Neural cell (in vitro differentiated cells): ENCODE data around the gene LTB4R2. TPM values are rescaled to one million over a fixed set of nuclear protein-coding genes. Genes with fewer than 3 reads are reported as not detected.

Experiments used
- H2AFZ ChIP-seq: fragments of 200-600, 300-800 bp; sonication (generic), shearing (Covaris generic); 2 replicates; pipeline ENCODE4 v1.6.0; 2014; ENCODE audit warnings: low read depth, mild to moderate bottlenecking, antibody characterized with exemption, low read length, moderate library complexity
- H3F3A ChIP-seq: fragments of 200-600 bp; shearing (Covaris generic); 2 replicates; pipeline ENCODE4 v1.6.1; 2016; ENCODE audit warnings: mild to moderate bottlenecking, moderate library complexity, mixed read lengths, antibody characterized with exemption, low read length; ENCODE audit not compliant: insufficient read depth, poor library complexity, severe bottlenecking
- H3K27ac ChIP-seq: fragments of 200-600, 300-800 bp; sonication (generic), shearing (Covaris generic); 2 replicates; pipeline ENCODE4 v1.5.1; 2014; ENCODE audit warnings: mild to moderate bottlenecking, low read length, moderate library complexity
- H3K27me3 ChIP-seq: fragments of 300-800, 200-600 bp; sonication (generic), shearing (Covaris generic); 2 replicates; pipeline ENCODE4 v1.6.0; 2014; ENCODE audit warnings: mild to moderate bottlenecking, low read depth, low read length, moderate library complexity; ENCODE audit not compliant: insufficient read depth
- H3K36me3 ChIP-seq: fragments of 300-800, 200-600 bp; sonication (generic), shearing (Covaris generic); 2 replicates; pipeline ENCODE4 v1.5.1; 2014; ENCODE audit warnings: mild to moderate bottlenecking, antibody characterized with exemption, low read length, moderate library complexity; ENCODE audit not compliant: insufficient read depth
- H3K4me2 ChIP-seq: fragments of 300-800, 200-600 bp; sonication (generic), shearing (Covaris generic); 2 replicates; pipeline ENCODE4 v1.6.0; 2014; ENCODE audit warnings: mild to moderate bottlenecking, low read length
- H3K4me3 ChIP-seq: fragments of 300-800, 200-600 bp; sonication (generic), shearing (Covaris generic); 2 replicates; pipeline ENCODE4 v1.5.1; 2014; ENCODE audit warnings: mild to moderate bottlenecking, low read length, moderate library complexity
- H3K79me2 ChIP-seq: fragments of 200-600 bp; shearing (Covaris generic); replicated peaks from 2 replicates; pipeline ENCODE4 v1.6.0; 2014; ENCODE audit warnings: mild to moderate bottlenecking, low read length, moderate library complexity; ENCODE audit not compliant: insufficient read depth
- H3K9ac ChIP-seq: fragments of 300-800, 200-600 bp; sonication (generic), shearing (Covaris generic); 2 replicates; pipeline ENCODE4 v1.6.1; 2016; ENCODE audit warnings: mild to moderate bottlenecking, low read length, mixed read lengths
- H3K9me2 ChIP-seq: fragments of 200-600 bp; shearing (Covaris generic); 2 replicates; pipeline ENCODE4 v1.6.1; 2016; ENCODE audit warnings: mild to moderate bottlenecking, low read length, mixed read lengths; ENCODE audit not compliant: insufficient read depth
- H3K9me3 ChIP-seq: fragments of 200-600, 300-800 bp; sonication (generic), shearing (Covaris generic); 2 replicates; pipeline ENCODE4 v1.6.1; 2016; ENCODE audit warnings: mild to moderate bottlenecking, mixed run types, low read length, moderate library complexity, mixed read lengths
- H4K20me1 ChIP-seq: fragments of 200-600 bp; shearing (Covaris generic); 2 replicates; pipeline ENCODE4 v1.6.1; 2016; ENCODE audit warnings: mild to moderate bottlenecking, mixed run types; ENCODE audit not compliant: insufficient read depth
- EP300 ChIP-seq: fragments of 450-650 bp; conservative IDR thresholded peaks from 2 replicates; pipeline ENCODE4 v1.6.1; 2014; ENCODE audit warnings: antibody characterized with exemption, mild to moderate bottlenecking, moderate library complexity; ENCODE audit not compliant: poor library complexity, severe bottlenecking
- EZH2 ChIP-seq: fragments of 200-600, 300-800 bp; shearing (Covaris generic), sonication (generic); IDR thresholded peaks from 2 replicates; pipeline ENCODE4 v1.6.1; 2014; ENCODE audit warnings: antibody characterized with exemption, low read length, borderline replicate concordance, mild to moderate bottlenecking; ENCODE audit not compliant: insufficient read depth, poor library complexity, severe bottlenecking
- MXI1 ChIP-seq: fragments of 450-650 bp; conservative IDR thresholded peaks from 2 replicates; pipeline ENCODE4 v1.6.1; 2014; ENCODE audit warnings: antibody characterized with exemption, mild to moderate bottlenecking; ENCODE audit not compliant: poor library complexity, severe bottlenecking
- POLR2AphosphoS5 ChIP-seq: IDR thresholded peaks from 2 replicates; pipeline ENCODE4 v1.6.1; 2012
- RAD21 ChIP-seq: fragments of 450-650 bp; conservative IDR thresholded peaks from 2 replicates; pipeline ENCODE4 v1.6.1; 2014; ENCODE audit warnings: antibody characterized with exemption, mild to moderate bottlenecking, moderate library complexity
- SMC3 ChIP-seq: fragments of 450-650 bp; conservative IDR thresholded peaks from 2 replicates; pipeline ENCODE4 v1.6.1; 2014; ENCODE audit warnings: antibody characterized with exemption, mild to moderate bottlenecking, moderate library complexity; ENCODE audit not compliant: poor library complexity
- TAF1 ChIP-seq: IDR thresholded peaks from 2 replicates; pipeline ENCODE4 v1.6.1; 2012; ENCODE audit warnings: low read depth
- polyA plus RNA-seq: library from polyadenylated mRNA; depleted of rRNA; stranded (reverse); fragments of >200 nt; gene quantifications from 2 replicates; pipeline ENCODE4 v1.2.3, GENCODE V29; 2014
- TF ChIP-seq, protein P1 (sequence below): fragments of 450-650 bp; IDR thresholded peaks from 2 replicates; pipeline ENCODE4 v1.5.1; 2014; ENCODE audit warnings: antibody characterized with exemption, mild to moderate bottlenecking, moderate library complexity; ENCODE audit not compliant: poor library complexity, severe bottlenecking
- TF ChIP-seq, protein P2 (sequence below): IDR thresholded peaks from 2 replicates; pipeline ENCODE4 v1.6.1; 2012; ENCODE audit warnings: borderline replicate concordance

The LTB4R2 gene
- polyA plus RNA-seq, 1 donor from 2014 or later = 5.0 TPM

DNA sequence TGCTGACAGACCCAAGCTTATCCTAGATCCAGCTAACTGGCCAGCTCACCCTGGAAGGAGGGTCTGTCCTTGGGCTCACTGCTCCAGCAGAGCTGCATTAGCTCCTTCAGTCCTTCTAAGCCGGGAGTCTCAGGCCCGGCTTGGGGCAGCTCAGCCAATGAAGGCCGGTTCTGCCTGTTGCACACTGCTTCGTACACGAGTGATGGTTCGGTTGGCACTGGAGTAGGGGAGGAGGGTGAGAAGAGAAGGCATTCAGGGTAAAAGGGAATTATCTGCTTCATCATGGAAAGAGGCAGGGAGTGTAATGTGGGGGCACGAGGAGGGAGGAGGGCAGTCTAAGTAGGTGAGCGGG is 27.9 kb downstream of the LTB4R2 start:
- no peaks in the 10 kb centered on the region for H4K20me1 ChIP-seq
- H3K4me3 ChIP-seq = no peak overlapping the region
- no peak overlapping the region for H3K4me2 ChIP-seq
- no peak overlapping the region for H2AFZ ChIP-seq
- no peak overlapping the region for H3K9ac ChIP-seq
- H3K27ac ChIP-seq = no peak overlapping the region
- TF ChIP-seq, protein P1, sequence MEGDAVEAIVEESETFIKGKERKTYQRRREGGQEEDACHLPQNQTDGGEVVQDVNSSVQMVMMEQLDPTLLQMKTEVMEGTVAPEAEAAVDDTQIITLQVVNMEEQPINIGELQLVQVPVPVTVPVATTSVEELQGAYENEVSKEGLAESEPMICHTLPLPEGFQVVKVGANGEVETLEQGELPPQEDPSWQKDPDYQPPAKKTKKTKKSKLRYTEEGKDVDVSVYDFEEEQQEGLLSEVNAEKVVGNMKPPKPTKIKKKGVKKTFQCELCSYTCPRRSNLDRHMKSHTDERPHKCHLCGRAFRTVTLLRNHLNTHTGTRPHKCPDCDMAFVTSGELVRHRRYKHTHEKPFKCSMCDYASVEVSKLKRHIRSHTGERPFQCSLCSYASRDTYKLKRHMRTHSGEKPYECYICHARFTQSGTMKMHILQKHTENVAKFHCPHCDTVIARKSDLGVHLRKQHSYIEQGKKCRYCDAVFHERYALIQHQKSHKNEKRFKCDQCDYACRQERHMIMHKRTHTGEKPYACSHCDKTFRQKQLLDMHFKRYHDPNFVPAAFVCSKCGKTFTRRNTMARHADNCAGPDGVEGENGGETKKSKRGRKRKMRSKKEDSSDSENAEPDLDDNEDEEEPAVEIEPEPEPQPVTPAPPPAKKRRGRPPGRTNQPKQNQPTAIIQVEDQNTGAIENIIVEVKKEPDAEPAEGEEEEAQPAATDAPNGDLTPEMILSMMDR = no peak
- TF ChIP-seq, protein P2, sequence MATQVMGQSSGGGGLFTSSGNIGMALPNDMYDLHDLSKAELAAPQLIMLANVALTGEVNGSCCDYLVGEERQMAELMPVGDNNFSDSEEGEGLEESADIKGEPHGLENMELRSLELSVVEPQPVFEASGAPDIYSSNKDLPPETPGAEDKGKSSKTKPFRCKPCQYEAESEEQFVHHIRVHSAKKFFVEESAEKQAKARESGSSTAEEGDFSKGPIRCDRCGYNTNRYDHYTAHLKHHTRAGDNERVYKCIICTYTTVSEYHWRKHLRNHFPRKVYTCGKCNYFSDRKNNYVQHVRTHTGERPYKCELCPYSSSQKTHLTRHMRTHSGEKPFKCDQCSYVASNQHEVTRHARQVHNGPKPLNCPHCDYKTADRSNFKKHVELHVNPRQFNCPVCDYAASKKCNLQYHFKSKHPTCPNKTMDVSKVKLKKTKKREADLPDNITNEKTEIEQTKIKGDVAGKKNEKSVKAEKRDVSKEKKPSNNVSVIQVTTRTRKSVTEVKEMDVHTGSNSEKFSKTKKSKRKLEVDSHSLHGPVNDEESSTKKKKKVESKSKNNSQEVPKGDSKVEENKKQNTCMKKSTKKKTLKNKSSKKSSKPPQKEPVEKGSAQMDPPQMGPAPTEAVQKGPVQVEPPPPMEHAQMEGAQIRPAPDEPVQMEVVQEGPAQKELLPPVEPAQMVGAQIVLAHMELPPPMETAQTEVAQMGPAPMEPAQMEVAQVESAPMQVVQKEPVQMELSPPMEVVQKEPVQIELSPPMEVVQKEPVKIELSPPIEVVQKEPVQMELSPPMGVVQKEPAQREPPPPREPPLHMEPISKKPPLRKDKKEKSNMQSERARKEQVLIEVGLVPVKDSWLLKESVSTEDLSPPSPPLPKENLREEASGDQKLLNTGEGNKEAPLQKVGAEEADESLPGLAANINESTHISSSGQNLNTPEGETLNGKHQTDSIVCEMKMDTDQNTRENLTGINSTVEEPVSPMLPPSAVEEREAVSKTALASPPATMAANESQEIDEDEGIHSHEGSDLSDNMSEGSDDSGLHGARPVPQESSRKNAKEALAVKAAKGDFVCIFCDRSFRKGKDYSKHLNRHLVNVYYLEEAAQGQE = no peak
- TF ChIP-seq EZH2 (no peak), RAD21 (no peak), POLR2AphosphoS5 (no peak), SMC3 (no peak), TAF1 (no peak), EP300 (no peak), MXI1 (no peak)
- H3F3A ChIP-seq = no peaks in the 10 kb centered on the region
- no peaks in the 10 kb centered on the region for H3K36me3 ChIP-seq
- peaks cover 90% of the 10 kb centered on the region for H3K27me3 ChIP-seq
- no peaks in the 10 kb centered on the region for H3K79me2 ChIP-seq
- H3K9me2 ChIP-seq = no peaks in the 10 kb centered on the region
- H3K9me3 ChIP-seq = no peaks in the 10 kb centered on the region

DNA sequence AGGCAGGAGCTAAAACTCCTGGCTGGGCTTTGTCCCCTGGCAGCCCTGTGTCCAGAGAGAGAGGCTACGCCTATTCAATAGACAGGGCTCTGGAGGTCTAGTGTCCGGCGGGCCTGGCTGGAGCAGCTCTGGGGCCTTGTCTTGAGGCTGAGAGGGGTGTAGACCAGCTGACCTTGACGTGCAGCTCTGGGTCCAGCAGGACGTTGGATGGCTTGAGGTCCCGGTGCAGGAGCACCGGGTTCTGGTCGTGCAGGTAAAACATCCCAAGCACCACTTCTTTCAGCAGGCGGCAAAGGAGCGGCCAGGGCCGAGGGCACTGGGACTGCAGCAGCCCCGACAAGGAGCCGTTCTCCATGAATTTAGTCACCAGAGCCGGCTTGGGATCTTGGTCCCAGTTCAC is 28.9 kb downstream of the LTB4R2 start:
- H3K4me2 ChIP-seq = no peak overlapping the region
- H3K9me2 ChIP-seq = no peaks in the 10 kb centered on the region
- no peak overlapping the region for H2AFZ ChIP-seq
- H3K79me2 ChIP-seq = no peaks in the 10 kb centered on the region
- H3K36me3 ChIP-seq = no peaks in the 10 kb centered on the region
- H3K4me3 ChIP-seq = no peak overlapping the region
- no peaks in the 10 kb centered on the region for H3F3A ChIP-seq
- H4K20me1 ChIP-seq = no peaks in the 10 kb centered on the region
- peaks cover 79% of the 10 kb centered on the region for H3K27me3 ChIP-seq
- H3K9ac ChIP-seq = no peak overlapping the region
- no peak overlapping the region for H3K27ac ChIP-seq
- no peaks in the 10 kb centered on the region for H3K9me3 ChIP-seq
- no peak for TF ChIP-seq POLR2AphosphoS5
- TF ChIP-seq TAF1 = no peak
